ENCODE results near the gene PARD3.

PARD3 gene

GRCh38 chr10:34507217-34507616, 307.9 kb downstream of the PARD3 start:
- no peaks in the 10 kb centered on the region for H3K27me3 ChIP-seq (replicated peaks in 2 of 5; ENCODE audit: control insufficient read depth in 4 of 5, insufficient read depth in 5 of 5, low read length in 4 of 5)
- H3K9me3 ChIP-seq (ENCODE audit: control extremely low read depth in 1 of 5, control insufficient read depth in 4 of 5, insufficient read depth in 2 of 5, low read depth in 1 of 5, low read length in 4 of 5): no peaks in the 10 kb centered on the region
- no peak for DNase-seq
- no peak overlapping the region for H3K4me3 ChIP-seq (ENCODE audit: control insufficient read depth in 1 of 7, extremely low read depth in 1 of 7, insufficient read depth in 4 of 7, low read depth in 2 of 7, low read length in 6 of 7)
- H3K4me1 ChIP-seq (ENCODE audit: control extremely low read depth in 1 of 4, control insufficient read depth in 4 of 4, insufficient read depth in 4 of 4, low read length in 3 of 4): no peaks in the 10 kb centered on the region
- POLR2A ChIA-PET: no interaction called here
- WGBS (ENCODE audit: insufficient coverage): no CpG with 5 or more reads among the region's 3 CpGs
- CTCF ChIA-PET: interaction anchor here (0.9 kb wide), 1 partner anchor 14 kb away, joined by 3 read pairs; no protein-coding TSS in a partner anchor
- H3K27ac ChIP-seq (ENCODE audit: insufficient read depth in 1 of 2, low read depth in 1 of 2, low read length in 2 of 2, poor library complexity in 1 of 2, severe bottlenecking in 2 of 2): no peak overlapping the region
- no peaks in the 10 kb centered on the region for H3K36me3 ChIP-seq (ENCODE audit: control insufficient read depth in 4 of 4, insufficient read depth in 4 of 4, low read length in 3 of 4)

DNA sequence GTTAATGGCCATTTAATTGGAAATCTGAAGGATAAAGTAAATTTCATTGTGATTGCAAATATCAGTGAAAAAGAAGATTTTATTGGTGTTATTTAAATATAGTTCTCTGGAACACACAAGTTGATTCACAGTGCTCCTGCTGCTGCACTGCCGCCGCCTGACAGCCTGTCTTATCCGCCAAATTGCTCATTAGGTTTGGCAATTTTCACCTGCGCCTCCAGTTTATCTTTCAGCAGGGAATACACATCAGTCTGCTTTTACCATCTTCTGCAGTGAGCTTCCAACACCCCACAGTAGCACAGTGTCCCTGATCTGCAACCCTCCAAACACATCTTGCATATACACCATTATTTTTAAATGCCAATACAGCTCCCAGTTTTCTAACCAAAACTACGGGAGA, 308.3 kb downstream of the PARD3 start:
- ChIA-PET CTCF (interaction anchor here (0.9 kb wide), 1 partner anchor 15 kb away, joined by 3 read pairs; no protein-coding TSS in a partner anchor), POLR2A (no interaction called here)
- 96% methylated on average over 4 of the region's 5 CpGs for WGBS (ENCODE audit: insufficient coverage)
- Histone ChIP-seq H3K27me3 (replicated peaks in 2 of 5; ENCODE audit: control insufficient read depth in 4 of 5, insufficient read depth in 5 of 5, low read length in 4 of 5) (no peaks in the 10 kb centered on the region), H3K9me3 (ENCODE audit: control extremely low read depth in 1 of 5, control insufficient read depth in 4 of 5, insufficient read depth in 2 of 5, low read depth in 1 of 5, low read length in 4 of 5) (no peaks in the 10 kb centered on the region), H3K36me3 (ENCODE audit: control insufficient read depth in 4 of 4, insufficient read depth in 4 of 4, low read length in 3 of 4) (no peaks in the 10 kb centered on the region), H3K4me1 (ENCODE audit: control extremely low read depth in 1 of 4, control insufficient read depth in 4 of 4, insufficient read depth in 4 of 4, low read length in 3 of 4) (no peaks in the 10 kb centered on the region), H3K4me3 (ENCODE audit: control insufficient read depth in 1 of 7, extremely low read depth in 1 of 7, insufficient read depth in 4 of 7, low read depth in 2 of 7, low read length in 6 of 7) (no peak overlapping the region), H3K27ac (ENCODE audit: insufficient read depth in 1 of 2, low read depth in 1 of 2, low read length in 2 of 2, poor library complexity in 1 of 2, severe bottlenecking in 2 of 2) (no peak overlapping the region)
- DNase-seq: no peak

- 100% methylated on average over 2 of the region's 2 CpGs for WGBS (ENCODE audit: insufficient coverage)
- DNase-seq: no peak
Measured at GRCh38 chr10:34505338-34505737, 309.8 kb downstream of the PARD3 start.

GRCh38 chr10:34504534-34504933, 310.6 kb downstream of the PARD3 start:
- Histone ChIP-seq H3K4me1 (ENCODE audit: control extremely low read depth in 1 of 4, control insufficient read depth in 4 of 4, insufficient read depth in 4 of 4, low read length in 3 of 4) (no peaks in the 10 kb centered on the region), H3K4me3 (ENCODE audit: control insufficient read depth in 1 of 7, extremely low read depth in 1 of 7, insufficient read depth in 4 of 7, low read depth in 2 of 7, low read length in 6 of 7) (no peak overlapping the region), H3K27me3 (replicated peaks in 2 of 5; ENCODE audit: control insufficient read depth in 4 of 5, insufficient read depth in 5 of 5, low read length in 4 of 5) (no peaks in the 10 kb centered on the region), H3K36me3 (ENCODE audit: control insufficient read depth in 4 of 4, insufficient read depth in 4 of 4, low read length in 3 of 4) (no peaks in the 10 kb centered on the region), H3K27ac (ENCODE audit: insufficient read depth in 1 of 2, low read depth in 1 of 2, low read length in 2 of 2, poor library complexity in 1 of 2, severe bottlenecking in 2 of 2) (no peak overlapping the region), H3K9me3 (ENCODE audit: control extremely low read depth in 1 of 5, control insufficient read depth in 4 of 5, insufficient read depth in 2 of 5, low read depth in 1 of 5, low read length in 4 of 5) (no peaks in the 10 kb centered on the region)
- CTCF ChIA-PET: no interaction called here
- POLR2A ChIA-PET: no interaction called here
- DNase-seq: no peak
- WGBS (ENCODE audit: insufficient coverage): 92% methylated on average over 3 of the region's 3 CpGs

More at GRCh38 chr10:34505338-34505737, 309.8 kb downstream of the PARD3 start:
- no peaks in the 10 kb centered on the region for H3K27me3 ChIP-seq (replicated peaks in 2 of 5; ENCODE audit: control insufficient read depth in 4 of 5, insufficient read depth in 5 of 5, low read length in 4 of 5)
- no peak overlapping the region for H3K27ac ChIP-seq (ENCODE audit: insufficient read depth in 1 of 2, low read depth in 1 of 2, low read length in 2 of 2, poor library complexity in 1 of 2, severe bottlenecking in 2 of 2)
- ChIA-PET POLR2A (no interaction called here), CTCF (no interaction called here)
- H3K4me1 ChIP-seq (ENCODE audit: control extremely low read depth in 1 of 4, control insufficient read depth in 4 of 4, insufficient read depth in 4 of 4, low read length in 3 of 4): no peaks in the 10 kb centered on the region
- H3K4me3 ChIP-seq (ENCODE audit: control insufficient read depth in 1 of 7, extremely low read depth in 1 of 7, insufficient read depth in 4 of 7, low read depth in 2 of 7, low read length in 6 of 7): no peak overlapping the region
- no peaks in the 10 kb centered on the region for H3K9me3 ChIP-seq (ENCODE audit: control extremely low read depth in 1 of 5, control insufficient read depth in 4 of 5, insufficient read depth in 2 of 5, low read depth in 1 of 5, low read length in 4 of 5)
- no peaks in the 10 kb centered on the region for H3K36me3 ChIP-seq (ENCODE audit: control insufficient read depth in 4 of 4, insufficient read depth in 4 of 4, low read length in 3 of 4)

- no peak overlapping the region for H3K4me3 ChIP-seq (ENCODE audit: control insufficient read depth in 1 of 7, extremely low read depth in 1 of 7, insufficient read depth in 4 of 7, low read depth in 2 of 7, low read length in 6 of 7)
- no peaks in the 10 kb centered on the region for H3K36me3 ChIP-seq (ENCODE audit: control insufficient read depth in 4 of 4, insufficient read depth in 4 of 4, low read length in 3 of 4)
- CTCF ChIA-PET: no interaction called here
- DNase-seq: no peak
- H3K9me3 ChIP-seq (ENCODE audit: control extremely low read depth in 1 of 5, control insufficient read depth in 4 of 5, insufficient read depth in 2 of 5, low read depth in 1 of 5, low read length in 4 of 5): no peaks in the 10 kb centered on the region
- no peaks in the 10 kb centered on the region for H3K27me3 ChIP-seq (replicated peaks in 2 of 5; ENCODE audit: control insufficient read depth in 4 of 5, insufficient read depth in 5 of 5, low read length in 4 of 5)
- POLR2A ChIA-PET: no interaction called here
- no peak overlapping the region for H3K27ac ChIP-seq (ENCODE audit: insufficient read depth in 1 of 2, low read depth in 1 of 2, low read length in 2 of 2, poor library complexity in 1 of 2, severe bottlenecking in 2 of 2)
- no peaks in the 10 kb centered on the region for H3K4me1 ChIP-seq (ENCODE audit: control extremely low read depth in 1 of 4, control insufficient read depth in 4 of 4, insufficient read depth in 4 of 4, low read length in 3 of 4)
- WGBS (ENCODE audit: insufficient coverage): no CpG with 5 or more reads among the region's 2 CpGs
Measured at GRCh38 chr10:34503704-34504103, 311.4 kb downstream of the PARD3 start.

GRCh38 chr10:34499612-34500279, 315.4 kb downstream of the PARD3 start:
- Histone ChIP-seq H3K27ac (ENCODE audit: insufficient read depth in 1 of 2, low read depth in 1 of 2, low read length in 2 of 2, poor library complexity in 1 of 2, severe bottlenecking in 2 of 2) (no peak overlapping the region), H3K4me3 (ENCODE audit: control insufficient read depth in 1 of 7, extremely low read depth in 1 of 7, insufficient read depth in 4 of 7, low read depth in 2 of 7, low read length in 6 of 7) (no peak overlapping the region), H3K9me3 (ENCODE audit: control extremely low read depth in 1 of 5, control insufficient read depth in 4 of 5, insufficient read depth in 2 of 5, low read depth in 1 of 5, low read length in 4 of 5) (no peaks in the 10 kb centered on the region), H3K27me3 (replicated peaks in 2 of 5; ENCODE audit: control insufficient read depth in 4 of 5, insufficient read depth in 5 of 5, low read length in 4 of 5) (no peaks in the 10 kb centered on the region), H3K36me3 (ENCODE audit: control insufficient read depth in 4 of 4, insufficient read depth in 4 of 4, low read length in 3 of 4) (no peaks in the 10 kb centered on the region), H3K4me1 (ENCODE audit: control extremely low read depth in 1 of 4, control insufficient read depth in 4 of 4, insufficient read depth in 4 of 4, low read length in 3 of 4) (no peaks in the 10 kb centered on the region)
- no peak for DNase-seq
- CTCF ChIA-PET: no interaction called here
- WGBS (ENCODE audit: insufficient coverage): 100% methylated on average over 1 of the region's 3 CpGs
- POLR2A ChIA-PET: no interaction called here

- ChIA-PET POLR2A (no interaction called here), CTCF (no interaction called here)
- H3K27ac ChIP-seq (ENCODE audit: insufficient read depth in 1 of 2, low read depth in 1 of 2, low read length in 2 of 2, poor library complexity in 1 of 2, severe bottlenecking in 2 of 2): no peak overlapping the region
- no peaks in the 10 kb centered on the region for H3K9me3 ChIP-seq (ENCODE audit: control extremely low read depth in 1 of 5, control insufficient read depth in 4 of 5, insufficient read depth in 2 of 5, low read depth in 1 of 5, low read length in 4 of 5)
- no peaks in the 10 kb centered on the region for H3K36me3 ChIP-seq (ENCODE audit: control insufficient read depth in 4 of 4, insufficient read depth in 4 of 4, low read length in 3 of 4)
- no peaks in the 10 kb centered on the region for H3K27me3 ChIP-seq (replicated peaks in 2 of 5; ENCODE audit: control insufficient read depth in 4 of 5, insufficient read depth in 5 of 5, low read length in 4 of 5)
- no peak for DNase-seq
- H3K4me1 ChIP-seq (ENCODE audit: control extremely low read depth in 1 of 4, control insufficient read depth in 4 of 4, insufficient read depth in 4 of 4, low read length in 3 of 4): no peaks in the 10 kb centered on the region
- H3K4me3 ChIP-seq (ENCODE audit: control insufficient read depth in 1 of 7, extremely low read depth in 1 of 7, insufficient read depth in 4 of 7, low read depth in 2 of 7, low read length in 6 of 7): no peak overlapping the region
- WGBS (ENCODE audit: insufficient coverage): 80% methylated on average over 1 of the region's 1 CpG
Measured at GRCh38 chr10:34498821-34499220, 316.3 kb downstream of the PARD3 start.
